Stimulated activated CD4-positive, alpha-beta T cell treated with anti-CD3 and anti-CD28 coated beads, TNF-alpha, amount 100 ng/mL, for 24 hours (primary cell): ENCODE measurements around the gene FTO.

Experiments
- DNase-seq, 3 experiments: peaks; one replicate each; pipeline ENCODE4 v3.0.0-alpha.2; 2020; ENCODE audit warnings: low read depth in 3 of 3

The FTO gene

DNA sequence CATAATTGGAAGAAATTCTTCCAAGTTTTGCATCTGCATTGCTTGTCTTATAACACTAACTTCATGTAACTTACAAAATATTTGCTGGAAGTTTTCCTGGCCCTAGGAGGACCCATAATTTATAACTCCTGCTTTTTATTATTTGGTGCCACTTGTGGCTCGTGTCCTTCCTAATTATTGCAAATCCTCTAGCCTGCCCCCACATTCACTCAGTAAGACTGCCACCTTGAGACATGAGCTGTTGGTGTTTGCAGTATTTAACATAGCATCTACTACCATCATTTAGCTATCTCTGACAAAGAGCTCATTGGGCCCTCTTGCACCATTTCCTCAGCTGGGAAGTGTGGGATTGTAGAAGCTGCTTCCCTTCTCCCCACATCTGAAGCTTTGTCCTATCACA, 49.5 kb downstream of the FTO start:
- no peak for DNase-seq

- no peak for DNase-seq
These were observed 51.3 kb downstream of the FTO start for GRCh38 chr16:53755026-53755910.

GRCh38 chr16:53756275-53756996, 52.5 kb downstream of the FTO start:
- no peak for DNase-seq

GRCh38 chr16:53757971-53758609, 54.1 kb downstream of the FTO start:
- DNase-seq: no peak

DNA sequence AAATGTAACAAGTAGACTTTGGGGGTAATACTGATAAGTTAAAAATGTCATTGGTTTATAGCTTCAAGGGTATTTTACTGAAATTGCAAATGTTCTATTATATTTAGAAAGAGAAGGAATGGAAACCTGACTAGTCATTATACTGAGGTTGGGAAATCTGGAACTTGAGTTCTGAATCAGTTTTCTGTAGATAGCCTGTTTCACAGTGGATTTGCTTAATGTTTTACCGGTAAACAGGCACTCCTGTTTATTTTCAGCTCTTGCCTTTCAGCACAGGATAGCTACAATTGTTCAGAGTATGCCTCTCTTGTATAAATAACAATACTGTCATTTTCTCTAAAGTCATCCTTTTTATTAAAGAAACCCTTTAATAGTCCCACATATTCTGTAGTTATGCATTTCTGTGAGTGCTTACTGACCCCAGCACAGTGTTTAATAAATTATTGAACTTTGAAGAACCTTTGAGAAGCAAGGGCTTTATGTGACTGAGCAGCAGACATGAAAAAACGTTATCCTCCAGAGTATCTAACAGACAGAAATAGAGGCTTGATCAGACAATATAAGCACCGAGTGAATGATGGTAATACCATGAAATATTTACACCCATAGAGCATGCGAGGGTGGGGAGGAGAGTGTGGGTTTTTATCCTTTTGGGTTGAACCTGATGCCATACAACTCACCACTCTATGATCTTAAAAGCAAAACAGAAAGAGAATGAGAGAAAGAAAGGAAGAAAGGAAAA, 58.2 kb downstream of the FTO start:
- DNase-seq: no peak

- DNase-seq: no peak
These were observed 62.5 kb downstream of the FTO start for GRCh38 chr16:53766304-53767016.

DNA sequence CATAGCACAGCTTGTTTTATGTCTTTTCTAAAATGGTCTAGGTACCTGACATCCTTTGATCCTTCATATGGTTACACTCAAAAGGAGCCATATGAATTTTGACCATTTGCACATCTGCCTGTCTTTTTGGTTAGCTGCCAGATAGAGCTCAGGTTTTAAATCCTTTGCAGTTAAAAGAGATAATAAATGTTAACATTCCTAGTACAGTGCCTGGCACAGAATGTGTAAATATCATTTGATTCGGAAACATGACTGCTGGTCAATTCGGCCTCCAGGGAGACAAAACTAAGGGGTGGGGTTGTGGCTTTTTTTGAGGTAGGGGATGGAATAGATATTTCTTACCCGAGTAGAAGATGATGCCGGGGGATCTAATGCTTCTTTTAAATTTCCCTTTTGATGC, 64.2 kb downstream of the FTO start:
- no peak for DNase-seq

DNA sequence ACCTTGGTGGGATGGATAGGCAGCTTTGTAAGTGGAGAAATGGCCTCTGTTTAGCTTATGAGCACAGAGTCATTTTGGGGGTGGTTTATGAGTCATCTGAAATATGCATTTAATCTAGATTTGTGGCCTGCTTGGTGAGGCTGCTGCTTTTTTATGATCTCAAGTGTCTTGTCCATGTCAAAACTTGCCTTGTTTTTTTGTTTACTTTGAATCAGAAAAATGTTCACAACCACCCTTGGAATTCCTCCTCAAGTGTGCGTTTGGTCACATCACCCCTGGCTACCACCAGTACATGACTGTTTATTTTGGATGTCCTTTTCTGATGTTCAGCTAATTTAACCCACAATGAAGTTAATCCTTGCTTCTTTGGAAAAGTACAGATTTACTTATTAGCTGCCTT, 64.6 kb downstream of the FTO start:
- DNase-seq: no peak

DNA sequence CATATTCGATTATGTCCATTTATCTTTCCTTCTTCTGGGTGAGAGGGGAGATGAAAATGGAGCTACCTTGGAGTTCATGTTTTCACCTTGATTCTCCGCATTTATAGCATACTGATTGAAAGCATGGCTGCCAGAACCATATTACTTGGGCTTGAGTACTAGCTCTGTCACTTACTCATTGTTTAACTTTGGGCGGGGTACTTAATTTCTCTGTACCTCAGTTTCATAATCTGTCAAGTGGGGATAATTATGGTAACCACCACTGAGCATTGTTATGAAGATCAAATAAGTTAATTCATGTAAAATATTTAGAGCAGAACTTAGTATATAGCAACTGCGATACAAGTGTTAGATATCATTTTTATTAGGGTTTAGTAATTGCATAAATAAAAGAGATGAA, 65.2 kb downstream of the FTO start:
- DNase-seq: no peak

DNA sequence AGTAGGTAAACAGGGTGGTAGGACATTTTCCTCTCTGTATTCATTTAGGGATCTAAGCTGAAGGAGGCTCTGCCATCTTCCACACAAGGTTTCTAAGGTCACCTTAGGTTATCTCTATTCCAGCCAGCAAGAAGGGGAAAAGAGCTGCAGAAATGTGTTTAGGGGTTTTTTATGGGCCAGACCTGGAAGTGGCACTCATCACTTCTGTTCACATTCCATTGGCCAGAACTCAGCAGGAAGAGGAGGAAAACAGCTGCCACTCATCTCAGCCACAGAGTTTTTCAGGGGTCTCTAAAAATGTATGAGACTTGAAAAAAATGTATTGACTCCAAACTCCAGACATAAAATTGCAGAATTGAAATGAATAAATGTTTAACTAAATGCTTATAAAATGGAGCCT, 65.8 kb downstream of the FTO start:
- no peak for DNase-seq

DNA sequence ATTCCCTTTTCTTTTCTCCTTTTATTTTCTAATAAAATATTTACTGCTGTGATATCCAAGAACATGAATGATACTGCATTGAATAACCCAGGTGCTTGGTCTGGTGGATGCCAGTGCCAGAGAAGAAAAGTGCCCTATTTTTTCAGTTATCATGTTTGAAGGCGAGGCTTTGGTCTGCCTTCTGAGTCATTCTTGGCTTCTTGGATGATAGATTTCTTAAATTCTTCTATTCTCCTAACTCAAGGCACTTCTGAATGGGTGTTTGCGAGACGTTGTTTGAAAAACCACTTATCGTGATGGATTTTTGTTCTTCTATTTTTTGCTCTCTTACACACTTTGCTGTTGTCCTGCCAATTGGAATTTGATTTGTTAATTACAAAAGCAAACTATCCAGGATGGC, 66.7 kb downstream of the FTO start:
- DNase-seq: no peak

DNA sequence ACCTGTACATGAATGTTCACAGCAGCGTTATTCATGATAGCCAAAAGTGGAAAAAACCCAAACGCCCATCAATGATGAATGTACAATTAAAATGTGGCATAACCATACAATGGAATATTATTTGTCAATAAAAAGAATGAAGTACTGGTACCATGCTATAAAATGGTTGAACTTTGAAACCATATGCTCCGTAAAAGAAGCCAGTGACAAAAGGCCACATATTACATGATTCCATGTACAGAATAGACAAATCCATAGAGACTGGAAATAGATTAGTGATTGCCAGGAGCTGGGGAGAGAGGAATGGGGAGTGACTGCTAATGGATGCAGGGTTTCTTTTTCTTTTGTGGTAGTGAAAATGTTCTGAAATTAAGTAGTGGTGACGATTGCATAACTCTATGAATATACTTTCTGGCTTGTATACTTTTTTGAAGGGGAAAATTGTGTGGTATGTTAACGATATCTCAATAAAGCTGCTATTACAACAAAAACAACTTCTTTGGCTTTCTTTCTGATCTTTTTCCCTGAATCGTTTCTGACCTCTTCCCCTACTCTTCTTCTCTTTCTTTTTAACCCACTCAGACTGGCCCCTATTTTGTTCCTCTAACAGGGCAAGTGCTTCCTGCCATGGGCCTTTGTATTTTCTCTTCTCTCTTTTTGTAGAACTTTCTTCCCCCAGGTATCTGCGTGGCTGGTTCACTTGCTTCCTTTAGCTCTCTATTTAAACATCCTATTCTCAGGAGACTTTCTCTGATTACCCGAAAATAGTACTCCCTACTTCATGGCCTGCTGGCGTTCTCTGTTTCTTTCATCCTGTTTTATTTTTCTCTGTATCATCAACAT, 67.9 kb downstream of the FTO start:
- DNase-seq: no peak

DNA sequence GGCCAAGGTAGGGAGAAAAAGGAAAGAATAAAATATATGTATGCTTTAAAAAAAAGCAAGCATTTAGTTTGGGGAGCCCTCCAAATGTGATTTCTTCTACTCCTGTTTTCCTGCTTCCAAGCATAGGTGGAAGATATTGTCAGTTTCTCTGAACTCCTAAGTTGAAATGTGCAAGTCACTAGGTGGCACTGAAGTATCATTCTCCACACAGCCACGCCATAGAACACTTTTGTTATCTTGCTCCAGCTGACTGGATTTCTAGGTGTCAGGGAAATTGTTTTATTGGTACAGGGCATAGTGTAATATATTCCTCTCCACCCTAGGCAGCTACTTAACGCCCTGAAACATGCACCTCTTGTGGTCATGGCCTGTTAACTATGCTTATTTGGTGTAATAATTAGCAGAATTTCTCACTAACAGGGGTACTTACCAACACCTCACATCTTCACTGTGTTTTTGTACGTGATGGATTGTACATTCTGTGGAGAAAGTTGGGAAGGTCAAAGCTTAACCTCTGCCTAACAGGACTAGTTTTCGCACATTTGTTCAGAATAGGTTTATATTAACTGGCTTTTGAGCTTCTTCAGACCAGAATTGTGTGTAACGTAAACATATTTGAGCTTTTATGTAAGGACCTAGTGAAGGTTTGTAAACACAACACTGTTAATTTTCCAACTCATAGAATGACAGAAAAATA, 69.3 kb downstream of the FTO start:
- no peak for DNase-seq

GRCh38 chr16:53773881-53774280, 69.9 kb downstream of the FTO start:
- no peak for DNase-seq

DNA sequence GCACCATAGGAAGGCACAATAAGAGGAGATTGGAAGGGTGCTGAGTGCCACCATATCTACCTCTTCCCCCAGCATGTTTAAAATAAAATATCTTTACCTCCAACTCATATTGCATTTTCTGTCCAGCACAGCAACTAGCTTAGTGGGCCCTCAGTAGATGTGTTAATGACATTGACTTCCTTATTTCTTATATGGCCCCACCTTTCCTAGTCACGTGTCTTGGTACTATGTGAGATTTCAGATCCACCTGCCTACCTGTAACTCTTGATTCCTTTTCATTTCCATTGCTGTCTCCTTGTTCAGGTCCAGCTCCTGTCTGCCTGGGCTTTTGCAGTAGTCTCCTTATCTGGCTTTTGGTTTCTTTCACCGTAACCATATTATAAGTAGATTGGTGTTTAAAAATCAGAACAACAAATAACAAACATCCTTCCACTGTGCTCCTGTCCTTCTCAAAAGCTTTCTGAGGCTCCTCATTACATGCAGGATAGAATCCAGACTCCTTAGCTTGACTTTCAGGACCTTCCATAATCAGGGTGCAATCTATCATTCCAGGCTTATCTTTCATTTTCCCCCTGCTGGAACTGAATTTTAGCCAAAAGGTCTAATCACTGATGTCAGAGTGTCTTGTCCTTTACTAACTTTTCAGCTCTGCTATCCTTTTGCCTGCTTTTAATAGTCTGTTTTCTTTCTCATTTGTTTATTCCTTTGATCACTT, 71.3 kb downstream of the FTO start:
- no peak for DNase-seq

DNA sequence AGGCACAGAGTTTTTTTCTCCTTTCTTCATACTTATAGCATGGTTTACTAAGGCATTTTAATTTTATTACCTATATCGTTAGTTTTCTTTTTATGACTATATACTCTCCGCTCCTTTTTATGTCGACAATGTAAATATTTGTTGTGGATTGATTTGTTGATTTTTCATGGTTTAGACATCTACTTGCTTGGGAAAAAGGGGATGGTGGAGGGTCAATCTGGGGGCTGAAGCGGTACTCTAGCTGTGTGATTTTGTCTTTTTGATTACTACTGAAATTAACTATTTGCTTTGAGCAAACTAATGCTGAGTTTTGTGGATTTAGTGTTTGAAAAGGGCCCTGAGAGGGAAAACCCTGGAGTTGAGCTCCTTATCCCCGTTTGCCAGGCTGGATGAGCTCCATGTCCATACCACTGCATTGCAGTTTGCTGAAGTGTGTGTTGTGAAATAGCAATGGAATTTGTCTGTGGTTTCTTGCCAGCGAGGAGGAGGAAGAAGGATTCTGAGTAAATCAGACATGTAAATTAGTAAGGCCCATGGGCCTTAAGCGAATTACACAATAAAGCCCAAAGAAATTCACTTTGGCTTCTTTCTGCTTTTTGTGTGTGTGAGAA, 72.0 kb downstream of the FTO start:
- no peak for DNase-seq

DNA sequence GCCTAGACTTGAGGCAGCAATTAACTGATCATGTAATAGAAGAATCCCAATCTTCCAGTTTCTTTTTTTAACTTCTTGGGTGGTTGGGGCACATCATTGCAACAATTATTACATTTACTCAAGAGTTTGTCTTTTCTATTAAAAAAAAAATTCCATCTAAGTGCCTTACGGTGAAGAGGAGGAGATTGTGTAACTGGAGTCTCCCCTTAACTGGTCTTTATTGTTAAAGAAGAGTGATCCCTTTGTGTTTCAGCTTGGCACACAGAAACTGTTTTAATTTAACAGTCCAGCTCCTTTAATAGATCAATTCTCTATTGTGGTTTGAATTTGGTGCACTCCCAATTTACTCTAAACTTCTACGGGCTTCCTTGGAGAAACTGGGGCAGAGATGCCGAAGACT, 75.2 kb downstream of the FTO start:
- no peak for DNase-seq

DNA sequence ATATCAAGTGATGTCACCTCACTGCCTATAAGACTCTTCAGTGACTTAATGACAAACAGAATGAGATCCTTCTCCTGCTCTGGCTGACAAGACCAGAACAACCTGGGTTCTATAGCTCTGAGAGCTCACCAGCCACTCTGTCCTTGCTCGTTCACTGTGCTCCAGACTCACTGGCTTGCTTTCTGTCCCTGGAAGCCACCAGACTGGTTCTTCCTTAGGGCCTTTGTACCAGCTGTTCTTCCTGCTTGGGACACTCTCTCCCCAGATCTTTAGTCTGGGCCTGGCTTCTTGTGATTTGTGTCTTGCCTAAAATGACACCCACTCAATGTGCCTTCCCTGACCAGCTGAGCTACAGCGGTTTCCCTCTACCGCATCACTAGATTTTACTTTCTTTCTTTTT, 76.1 kb downstream of the FTO start:
- no peak for DNase-seq
